Peyer's patch (tissue), 4 donors: ENCODE data around the gene RPL27A.

ENCODE experiments used
- POLR2A ChIP-seq, 2 donors: fragments of 450-650 bp; IDR thresholded peaks; one replicate each; pipeline ENCODE4 v1.5.1; 2017; ENCODE audit warnings: antibody characterized with exemption in 2 of 2, mild to moderate bottlenecking in 2 of 2, moderate library complexity in 2 of 2
- TF ChIP-seq, protein P1 (sequence below), 6 experiments: fragments of 450-650 bp in 4 of 6; fragments of 200-600 bp in 2 of 6; sonication (generic) in 1 of 6; IDR thresholded peaks; one replicate each; pipeline ENCODE4 v1.5.1; 2017 to 2019; ENCODE audit warnings: antibody characterized with exemption in 6 of 6, mild to moderate bottlenecking in 3 of 6, moderate library complexity in 1 of 6

GRCh38 chr11:8739309-8739793 lies 56.8 kb downstream of the RPL27A start:
- TF ChIP-seq POLR2A (IDR thresholded peaks at IDR 0.05), result no peak
- TF ChIP-seq, protein P1, sequence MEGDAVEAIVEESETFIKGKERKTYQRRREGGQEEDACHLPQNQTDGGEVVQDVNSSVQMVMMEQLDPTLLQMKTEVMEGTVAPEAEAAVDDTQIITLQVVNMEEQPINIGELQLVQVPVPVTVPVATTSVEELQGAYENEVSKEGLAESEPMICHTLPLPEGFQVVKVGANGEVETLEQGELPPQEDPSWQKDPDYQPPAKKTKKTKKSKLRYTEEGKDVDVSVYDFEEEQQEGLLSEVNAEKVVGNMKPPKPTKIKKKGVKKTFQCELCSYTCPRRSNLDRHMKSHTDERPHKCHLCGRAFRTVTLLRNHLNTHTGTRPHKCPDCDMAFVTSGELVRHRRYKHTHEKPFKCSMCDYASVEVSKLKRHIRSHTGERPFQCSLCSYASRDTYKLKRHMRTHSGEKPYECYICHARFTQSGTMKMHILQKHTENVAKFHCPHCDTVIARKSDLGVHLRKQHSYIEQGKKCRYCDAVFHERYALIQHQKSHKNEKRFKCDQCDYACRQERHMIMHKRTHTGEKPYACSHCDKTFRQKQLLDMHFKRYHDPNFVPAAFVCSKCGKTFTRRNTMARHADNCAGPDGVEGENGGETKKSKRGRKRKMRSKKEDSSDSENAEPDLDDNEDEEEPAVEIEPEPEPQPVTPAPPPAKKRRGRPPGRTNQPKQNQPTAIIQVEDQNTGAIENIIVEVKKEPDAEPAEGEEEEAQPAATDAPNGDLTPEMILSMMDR (IDR thresholded peaks at IDR 0.05), result no peak
